K562 (cell line): ENCODE measurements around the gene GLB1L3. TPM values are rescaled to one million over a fixed set of nuclear protein-coding genes. Genes with fewer than 3 reads are reported as not detected.
A peak's percentile ranks its signal among the peaks of the same experiment; 100 is the strongest.

Source experiments
- CHCHD3 ChIP-seq: fragments of 250-450 bp; sonication (Bioruptor Pico); IDR thresholded peaks from 2 replicates; pipeline ENCODE4 v2.1.2; 2022; ENCODE audit warnings: mild to moderate bottlenecking
- CTBP1 ChIP-seq: fragments of 450-650 bp; IDR thresholded peaks from 2 replicates; pipeline ENCODE4 v1.6.1; 2016; ENCODE audit warnings: borderline replicate concordance
- CUX1 ChIP-seq: fragments of 200-800 bp; sonication (Bioruptor generic); IDR thresholded peaks from 2 replicates; pipeline ENCODE4 v1.6.1; 2016; ENCODE audit warnings: missing genetic modification characterization, missing compliant biosample characterization
- DPF2 ChIP-seq: fragments of 450-650 bp; IDR thresholded peaks from 2 replicates; pipeline ENCODE4 v1.6.1; 2016
- ETV6 ChIP-seq, 3 experiments: fragments of 150-350 bp in 1 of 3; sonication (generic) in 1 of 3; formaldehyde crosslinking in 1 of 3; IDR thresholded peaks; 2 replicates each; pipeline versions ENCODE4 v1.6.1 to v1.8.0; 2014 to 2022; ENCODE audit warnings: borderline replicate concordance in 2 of 3, low read depth in 2 of 3, antibody characterized with exemption in 1 of 3, low read length in 1 of 3, mild to moderate bottlenecking in 1 of 3, missing genetic modification reagents in 1 of 3
- FOSL1 ChIP-seq: fragments of 200-800 bp; sonication (Bioruptor generic); conservative IDR thresholded peaks from 2 replicates; pipeline ENCODE4 v1.6.1; 2016; ENCODE audit warnings: missing genetic modification characterization, missing compliant biosample characterization
- FOXA1 ChIP-seq: fragments of 450-650 bp; IDR thresholded peaks from 2 replicates; pipeline ENCODE4 v1.6.1; 2016; ENCODE audit warnings: mild to moderate bottlenecking, borderline replicate concordance
- GATA2 ChIP-seq: sonication (generic); formaldehyde crosslinking; IDR thresholded peaks from 2 replicates; pipeline ENCODE4 v1.4.0; 2020; ENCODE audit warnings: mild to moderate bottlenecking, missing genetic modification reagents
- ILF3 ChIP-seq: fragments of 450-650 bp; IDR thresholded peaks from 2 replicates; pipeline ENCODE4 v1.6.1; 2018; ENCODE audit warnings: antibody characterized with exemption, mild to moderate bottlenecking, moderate library complexity, borderline replicate concordance
- JUNB ChIP-seq: fragments of 450-650 bp; formaldehyde crosslinking; conservative IDR thresholded peaks from 2 replicates; pipeline ENCODE4 v1.4.0; 2020; ENCODE audit warnings: mild to moderate bottlenecking
- KAT2B ChIP-seq: IDR thresholded peaks from one replicate; pipeline ENCODE4 v1.6.1; 2012; ENCODE audit warnings: low read depth, mild to moderate bottlenecking, control low read depth, inconsistent platforms, low read length, moderate library complexity
- KHSRP ChIP-seq: fragments of 450-650 bp; IDR thresholded peaks from 2 replicates; pipeline ENCODE4 v1.6.1; 2017
- L3MBTL2 ChIP-seq: fragments of 450-650 bp; IDR thresholded peaks from 2 replicates; pipeline ENCODE4 v1.6.1; 2016; ENCODE audit warnings: mild to moderate bottlenecking, moderate library complexity
- MEIS2 ChIP-seq: fragments of 450-650 bp; IDR thresholded peaks from 2 replicates; pipeline ENCODE4 v1.6.1; 2014; ENCODE audit warnings: mild to moderate bottlenecking; ENCODE audit not compliant: partially characterized antibody
- POLR2AphosphoS5 ChIP-seq: IDR thresholded peaks from 2 replicates; pipeline ENCODE4 v1.6.1; 2011; ENCODE audit warnings: mild to moderate bottlenecking, low read depth, low read length, moderate library complexity; ENCODE audit not compliant: control insufficient read depth, insufficient read depth
- PRMT5 ChIP-seq: sonication (generic); formaldehyde crosslinking; IDR thresholded peaks from 2 replicates; pipeline ENCODE4 v1.5.0; 2020; ENCODE audit warnings: missing genetic modification reagents
- SMAD2 ChIP-seq: fragments of 150-350 bp; IDR thresholded peaks from 2 replicates; pipeline ENCODE4 v1.6.1; 2014; ENCODE audit warnings: low read depth, mild to moderate bottlenecking, low read length
- SNIP1 ChIP-seq: fragments of 450-650 bp; IDR thresholded peaks from 2 replicates; pipeline ENCODE4 v1.7.1; 2017; ENCODE audit warnings: low read depth, mild to moderate bottlenecking
- TCFL5 ChIP-seq: fragments of 250-450 bp; sonication (Bioruptor Pico); conservative IDR thresholded peaks from 2 replicates; pipeline ENCODE4 v1.6.1; 2021; ENCODE audit warnings: mild to moderate bottlenecking, moderate library complexity, matching md5 sums
- ZC3H8 ChIP-seq: fragments of 450-650 bp; IDR thresholded peaks from 2 replicates; pipeline ENCODE4 v1.6.1; 2017
- ZNF12 ChIP-seq: sonication (generic); formaldehyde crosslinking; IDR thresholded peaks from 2 replicates; pipeline ENCODE4 v1.4.0; 2020; ENCODE audit warnings: mild to moderate bottlenecking, missing genetic modification reagents
- ZNF217 ChIP-seq: sonication (generic); formaldehyde crosslinking; IDR thresholded peaks from 2 replicates; pipeline ENCODE4 v1.8.0; 2022; ENCODE audit warnings: mild to moderate bottlenecking, missing genetic modification reagents
- ZNF41 ChIP-seq: fragments of 250-450 bp; sonication (Bioruptor Pico); conservative IDR thresholded peaks from 2 replicates; pipeline ENCODE4 v1.4.0; 2020; ENCODE audit warnings: mild to moderate bottlenecking
- polyA plus RNA-seq, 8 experiments: library from polyadenylated mRNA; depleted of rRNA in 4 of 8; stranded (reverse) in 5 of 8; unstranded in 3 of 8; fragments of >200 nt; fragmentation: Nextera tagmentation in 2 of 8; fragmentation: Illumina TruSeq in 1 of 8; extraction: Ambion mirVana in 2 of 8; extraction: Trizol in 1 of 8; gene quantifications; 2 replicates each; pipeline versions ENCODE4 v1.2.1 to v1.2.3, GENCODE V29; 2011 to 2014; ENCODE audit warnings: inconsistent platforms in 1 of 8, missing spikeins in 1 of 8
- total RNA-seq, 7 experiments: library from RNA; depleted of rRNA in 6 of 7; stranded (reverse); fragments of >200 nt in 6 of 7; fragmentation: Illumina TruSeq in 2 of 7; extraction: Trizol in 2 of 7; gene quantifications; 2 replicates each; pipeline versions ENCODE4 v1.2.1 to v1.2.3, GENCODE V29; 2011 to 2021; ENCODE audit warnings: low replicate concordance in 1 of 7
- TF ChIP-seq, protein P1 (sequence below), 2 experiments: IDR thresholded peaks in 1 of 2; conservative IDR thresholded peaks in 1 of 2; 2 replicates each; pipeline ENCODE4 v1.6.1; 2016; ENCODE audit warnings: low read depth in 2 of 2, mild to moderate bottlenecking in 1 of 2, missing compliant biosample characterization in 1 of 2, missing genetic modification characterization in 1 of 2, moderate library complexity in 1 of 2

The GLB1L3 gene
- total and polyA plus RNA-seq, 9 of the 15 experiments (the other 6 are each of a cell fraction or from before 2014, with no cell fraction given): 0.18 to 3.3 (median 0.49) TPM

GRCh38 chr11:134355136-134355535 is 79.0 kb downstream of the GLB1L3 start (continued):
- TF ChIP-seq JUNB (CRISPR knock-in tag): peak; percentile 77
- no peak for TF ChIP-seq L3MBTL2
- peak; percentile 88 for TF ChIP-seq DPF2
- TF ChIP-seq SNIP1: no peak
- peak; percentile 34 for TF ChIP-seq MEIS2
- TF ChIP-seq KAT2B: no peak
- TF ChIP-seq, protein P1, sequence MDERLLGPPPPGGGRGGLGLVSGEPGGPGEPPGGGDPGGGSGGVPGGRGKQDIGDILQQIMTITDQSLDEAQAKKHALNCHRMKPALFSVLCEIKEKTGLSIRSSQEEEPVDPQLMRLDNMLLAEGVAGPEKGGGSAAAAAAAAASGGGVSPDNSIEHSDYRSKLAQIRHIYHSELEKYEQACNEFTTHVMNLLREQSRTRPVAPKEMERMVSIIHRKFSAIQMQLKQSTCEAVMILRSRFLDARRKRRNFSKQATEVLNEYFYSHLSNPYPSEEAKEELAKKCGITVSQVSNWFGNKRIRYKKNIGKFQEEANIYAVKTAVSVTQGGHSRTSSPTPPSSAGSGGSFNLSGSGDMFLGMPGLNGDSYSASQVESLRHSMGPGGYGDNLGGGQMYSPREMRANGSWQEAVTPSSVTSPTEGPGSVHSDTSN (CRISPR knock-in tag; IDR thresholded peaks at IDR 0.05; ENCODE audit: low read depth): no peak
- TF ChIP-seq, protein P1 (tag; conservative IDR thresholded peaks at IDR 0.05; ENCODE audit: low read depth): peak; percentile 63
- TF ChIP-seq TCFL5: no peak
- TF ChIP-seq FOSL1 (tag): peak; percentile 87
- TF ChIP-seq ZNF41: no peak
- TF ChIP-seq SMAD2: no peak
- no peak for TF ChIP-seq ZNF217 (CRISPR knock-in tag)
- TF ChIP-seq CUX1: no peak
- TF ChIP-seq ZNF12 (CRISPR knock-in tag): no peak
- no peak for TF ChIP-seq ILF3
- no peak for TF ChIP-seq ETV6 (IDR thresholded peaks at IDR 0.05; ENCODE audit: borderline replicate concordance in 1 of 2, low read depth in 2 of 2, low read length in 1 of 2)
- no peak for TF ChIP-seq ETV6 (CRISPR knock-in tag; IDR thresholded peaks at IDR 0.05; ENCODE audit: borderline replicate concordance)
- TF ChIP-seq FOXA1: no peak
- TF ChIP-seq PRMT5 (CRISPR knock-in tag): no peak
- no peak for TF ChIP-seq CTBP1
- TF ChIP-seq POLR2AphosphoS5: no peak
- TF ChIP-seq KHSRP: no peak
- TF ChIP-seq ZC3H8: no peak
- no peak for TF ChIP-seq CHCHD3 (CRISPR knock-in tag)
- no peak for TF ChIP-seq GATA2 (CRISPR knock-in tag)
